Motor neuron (in vitro differentiated cells): ENCODE measurements around the gene VPS37D. TPM values are rescaled to one million over a fixed set of nuclear protein-coding genes. Genes with fewer than 3 reads are reported as not detected.
"Not testable (repeated sequence)": the region's sequence is repeated elsewhere in the genome, so short reads cannot be mapped to it uniquely, and the experiment has no call there.

Source experiments
- ATAC-seq, 8 experiments: fragments of 200-7000 bp; cut with Tn5 transposase; replicated peaks in 6 of 8; 2 replicates each; pipeline ENCODE4 v1.8.0; 2021; ENCODE audit warnings: mild to moderate bottlenecking in 8 of 8, moderate library complexity in 8 of 8
- H3K27ac ChIP-seq, 2 donors: fragments of 250-450 bp; sonication (Bioruptor Pico); 2 replicates each; pipeline ENCODE4 v1.9.0; 2021; ENCODE audit warnings: antibody characterized with exemption in 2 of 2, mild to moderate bottlenecking in 2 of 2, moderate library complexity in 1 of 2
- H3K4me1 ChIP-seq, 2 donors: fragments of 250-450 bp; sonication (Bioruptor Pico); replicated peaks in 1 of 2; 2 replicates each; pipeline ENCODE4 v1.6.1; 2021; ENCODE audit warnings: antibody characterized with exemption in 2 of 2, mild to moderate bottlenecking in 2 of 2, moderate library complexity in 1 of 2
- H3K4me3 ChIP-seq, 5 donors: fragments of 250-450 bp; sonication (Bioruptor Pico); 2 replicates each; pipeline ENCODE4 v1.9.0; 2021; ENCODE audit warnings: antibody characterized with exemption in 5 of 5, mild to moderate bottlenecking in 5 of 5, moderate library complexity in 4 of 5
- WGBS, 10 experiments: fragments of 450-650 bp; shearing (Covaris generic); methylation state at CpG; one replicate each; pipeline ENCODE4 v1.0.0; 2022; 5-methylcytosine and 5-hydroxymethylcytosine counted together
- in situ Hi-C, 9 experiments: fragments of 400-800 bp; cut with MboI; loops; one replicate each; pipeline ENCODE4 v1.15.0; 2021; ENCODE audit warnings: low sequenced_read_pairs in 9 of 9, low pct_unique_long_range_greater_than_20kb in 2 of 9; ENCODE audit not compliant: unreplicated experiment in 9 of 9
- total RNA-seq, 8 experiments: library from RNA; unstranded; fragments of 300-600 nt; gene quantifications; 2 replicates each; pipeline versions ENCODE4 v1.2.3 to v1.2.4, GENCODE V29; 2022

VPS37D gene
- total RNA-seq, 8 experiments from 2014 or later: 0.71 to 27.7 (median 13.8) TPM

- WGBS, 10 experiments: 48% methylated on average over 4 of the region's 9 CpGs; no CpG with 5 or more reads in 9 of the 10 experiments
- in situ Hi-C loops: no loop called here
- no peak overlapping the region for H3K27ac ChIP-seq
- ATAC-seq: no peak
- peaks cover 21 to 32% of the 10 kb centered on the region in 2 donors for H3K4me1 ChIP-seq
- peak overlapping the region; percentile 65 to 100 (median 98) for H3K4me3 ChIP-seq
Observed at GRCh38 chr7:73718438-73718881, 50.8 kb downstream of the VPS37D start.

DNA sequence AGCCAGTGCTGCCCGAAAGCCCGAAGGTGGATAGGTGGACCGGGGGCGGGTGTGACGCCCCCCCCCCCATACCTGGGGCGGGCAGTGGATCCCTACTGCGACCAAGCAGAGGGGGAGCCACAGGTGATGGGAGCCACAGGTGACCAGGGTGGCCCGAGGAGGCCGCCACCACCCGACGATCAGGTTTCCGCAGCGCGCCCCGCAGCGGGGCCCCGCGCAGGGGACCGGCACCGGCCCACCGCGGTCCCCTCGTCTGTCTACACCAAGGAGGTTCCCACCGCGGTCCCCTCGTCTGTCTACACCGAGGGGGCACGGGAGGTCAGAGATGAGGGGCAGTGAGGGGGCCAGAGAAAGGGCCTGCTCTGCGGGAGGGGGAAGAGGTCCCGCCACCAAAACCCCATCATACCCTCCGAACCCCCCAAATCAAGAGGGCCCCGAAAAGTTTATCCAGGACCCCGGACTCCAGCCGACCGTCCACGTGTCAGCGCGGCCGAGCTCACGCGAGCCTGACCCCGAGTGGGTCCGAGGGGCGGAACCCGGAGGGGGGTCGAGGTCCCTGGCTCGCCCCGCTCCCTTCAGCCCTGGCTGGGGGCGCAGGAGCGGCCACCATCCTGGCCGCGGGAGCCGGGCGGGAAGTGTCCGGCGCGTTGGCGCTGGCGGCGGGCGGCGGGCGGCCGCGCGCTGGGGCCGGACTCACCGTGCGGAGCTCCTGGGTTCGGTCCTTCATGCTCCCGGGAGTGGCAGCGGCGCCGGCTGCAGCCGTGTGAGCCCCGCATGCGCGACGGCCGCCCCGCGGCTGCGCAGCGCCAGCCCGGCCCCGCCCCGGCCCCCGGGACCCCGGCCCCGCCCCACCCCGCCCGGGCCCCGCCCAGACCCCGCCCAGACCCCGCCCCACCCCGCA, 51.5 kb downstream of the VPS37D start, which contains the start of gene STX1A:
Gene STX1A, minus strand, starts transcription at position 765 of the 901 bp plus-strand sequence. Its CDS starts 38 bp downstream, at position 727.
- ATAC-seq: peak; percentile 16 to 84 (median 52)
- in situ Hi-C loops: no loop called here
- Histone ChIP-seq H3K27ac (peak within 1 kb of the TSS; percentile 9 to 33), H3K4me3 (peak within 1 kb of the TSS; percentile 65 to 100 (median 98)), H3K4me1 (peaks cover 21 to 32% of the 10 kb centered on the region in 2 donors)
- no CpG with 5 or more reads among the region's 96 CpGs for WGBS, 10 experiments

GRCh38 chr7:73719806-73720169, 52.2 kb downstream of the VPS37D start:
- WGBS, 10 experiments: 0 to 100% (median 20%) methylated on average over 1 to 3 of the region's 16 CpGs; no CpG with 5 or more reads in 5 of the 10 experiments
- peak overlapping the region; percentile 65 to 100 (median 98) for H3K4me3 ChIP-seq
- ATAC-seq: peak in 4 of 8 experiments; percentile 4 to 49 (median 35)
- peaks cover 21 to 32% of the 10 kb centered on the region in 2 donors for H3K4me1 ChIP-seq
- in situ Hi-C loops: loop anchor here in 3 of 9 experiments (10.0 kb wide), 1 partner anchor 115 kb away; no protein-coding TSS in a partner anchor
- peak overlapping the region in 1 of 2 donors; percentile 33 for H3K27ac ChIP-seq

DNA sequence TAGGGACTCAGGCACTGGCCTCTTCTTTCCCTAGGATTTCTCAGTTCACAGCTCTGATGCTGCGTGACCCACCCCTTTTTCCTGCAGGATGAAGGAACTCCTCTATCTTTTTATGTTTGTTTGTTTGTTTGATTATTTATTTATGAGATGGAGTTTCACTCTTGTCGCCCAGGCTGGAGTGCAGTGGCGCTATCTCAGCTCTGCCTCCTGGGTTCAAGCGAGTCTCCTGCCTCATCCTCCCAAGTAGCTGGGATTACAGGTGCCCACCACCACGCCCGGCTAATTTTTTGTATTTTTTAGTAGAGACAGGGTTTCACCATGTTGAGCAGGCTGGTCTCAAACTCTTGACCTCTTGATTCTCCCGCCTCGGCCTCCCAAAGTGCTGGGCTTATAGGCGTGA, 52.8 kb downstream of the VPS37D start:
- not testable (repeated sequence) for H3K4me3 ChIP-seq, ATAC-seq
- Histone ChIP-seq H3K27ac (peak overlapping the region in 1 of 2 donors; percentile 33), H3K4me1 (peaks cover 18 to 25% of the 10 kb centered on the region in 2 donors)
- in situ Hi-C loops: loop anchor here in 3 of 9 experiments (10.0 kb wide), 1 partner anchor 116 kb away; no protein-coding TSS in a partner anchor
- WGBS, 10 experiments: 82 to 100% (median 95%) methylated on average over 1 to 7 of the region's 9 CpGs; no CpG with 5 or more reads in 2 of the 10 experiments

DNA sequence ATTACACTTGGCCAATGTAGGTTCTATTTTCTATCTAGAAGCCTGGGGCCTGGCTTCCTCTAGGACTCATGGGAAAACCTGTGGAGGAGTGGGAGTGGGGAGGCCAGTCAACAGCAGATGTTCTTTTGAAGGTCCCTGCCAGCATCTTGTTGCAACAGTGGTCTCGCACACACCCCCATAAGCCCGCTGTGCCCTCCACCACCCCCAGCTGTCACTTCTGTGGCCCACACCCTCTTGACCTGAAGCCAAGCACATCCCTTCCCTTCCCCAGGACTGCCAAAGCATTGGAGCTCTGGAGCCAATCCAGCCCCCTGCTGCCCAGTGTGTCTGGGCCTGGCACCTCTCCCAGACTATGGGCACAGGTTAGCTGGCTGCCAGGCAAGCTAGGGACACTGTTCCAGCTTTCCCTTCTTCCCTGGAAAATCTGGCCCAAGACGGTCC, 53.8 kb downstream of the VPS37D start:
- in situ Hi-C loops: loop anchor here in 3 of 9 experiments (10.0 kb wide), 1 partner anchor 117 kb away; no protein-coding TSS in a partner anchor
- Histone ChIP-seq H3K4me1 (peaks cover 9 to 16% of the 10 kb centered on the region in 2 donors), H3K4me3 (no peak overlapping the region), H3K27ac (no peak overlapping the region)
- peak in 1 of 8 experiments; percentile 4 for ATAC-seq
- 42 to 80% (median 63%) methylated on average over 1 to 3 of the region's 3 CpGs; no CpG with 5 or more reads in 6 of the 10 experiments for WGBS, 10 experiments

Other genes starting within 250 kb of the VPS37D start
- gene FZD9, start 234.1 kb upstream of the VPS37D start, total RNA-seq: 10 to 100 TPM in 2 of 8 experiments, 1 to 10 TPM in 4, under 1 TPM in 2; 0.38 to 15.2 (median 6.2) TPM
- gene BAZ1B, start 145.5 kb upstream of the VPS37D start, total RNA-seq: 10 to 100 TPM; 44.7 to 98.2 (median 53.2) TPM
- 10 to 100 TPM; 17.6 to 35.8 (median 32.1) TPM for gene BCL7B, start 110.1 kb upstream of the VPS37D start, total RNA-seq
- gene TBL2, start 89.3 kb upstream of the VPS37D start, total RNA-seq: 10 to 100 TPM; 34.7 to 52.4 (median 38.1) TPM
- gene MLXIPL, start 43.3 kb upstream of the VPS37D start, total RNA-seq: 10 to 100 TPM in 1 of 8 experiments, 1 to 10 TPM in 2, under 1 TPM in 5; 0.50 to 13.1 (median 0.92) TPM
- gene DNAJC30, start 15.6 kb downstream of the VPS37D start, total RNA-seq: 10 to 100 TPM in 3 of 8 experiments, 1 to 10 TPM in 5; 5.1 to 13.9 (median 7.8) TPM
- 10 to 100 TPM; 31.6 to 85.7 (median 49.2) TPM for gene BUD23, start 15.8 kb downstream of the VPS37D start, total RNA-seq
- 10 to 100 TPM in 7 of 8 experiments, 1 to 10 TPM in 1; 7.1 to 50.5 (median 17.0) TPM for gene STX1A, start 51.8 kb downstream of the VPS37D start, total RNA-seq
- gene ABHD11, start 71.0 kb downstream of the VPS37D start, total RNA-seq: 10 to 100 TPM in 6 of 8 experiments, 1 to 10 TPM in 2; 6.4 to 22.0 (median 13.3) TPM
- gene CLDN3, start 102.4 kb downstream of the VPS37D start, total RNA-seq: 1 to 10 TPM in 4 of 8 experiments, under 1 TPM in 3, not detected in 1; 0.21 to 3.9 (median 1.3) TPM
- gene CLDN4, start 163.2 kb downstream of the VPS37D start, total RNA-seq: 1 to 10 TPM in 6 of 8 experiments, under 1 TPM in 2; 0.17 to 2.7 (median 1.3) TPM
- 1 to 10 TPM in 4 of 8 experiments, under 1 TPM in 4; 0.29 to 6.8 (median 0.87) TPM for gene METTL27, start 174.7 kb downstream of the VPS37D start, total RNA-seq
- not detected for gene TMEM270, start 193.3 kb downstream of the VPS37D start, total RNA-seq